Neuron (in vitro differentiated cells): ENCODE measurements around the gene PAFAH1B2.
"Not testable (repeated sequence)": the region's sequence is repeated elsewhere in the genome, so short reads cannot be mapped to it uniquely, and the experiment has no call there.

ENCODE experiments used
- H2AFZ ChIP-seq: one replicate; pipeline ENCODE4 v1.6.1; 2013; ENCODE audit warnings: low read depth, mild to moderate bottlenecking, inconsistent platforms, low read length, moderate library complexity
- H3K27me3 ChIP-seq: one replicate; pipeline ENCODE4 v1.6.1; 2013; ENCODE audit warnings: low read length; ENCODE audit not compliant: insufficient read depth
- H3K36me3 ChIP-seq: one replicate; pipeline ENCODE4 v1.6.1; 2013; ENCODE audit warnings: low read length; ENCODE audit not compliant: insufficient read depth
- H3K4me1 ChIP-seq: one replicate; pipeline ENCODE4 v1.6.1; 2013; ENCODE audit warnings: low read length; ENCODE audit not compliant: insufficient read depth
- H3K4me3 ChIP-seq: 2 replicates; pipeline ENCODE4 v1.5.1; 2013; ENCODE audit warnings: mild to moderate bottlenecking, low read length, moderate library complexity
- H3K9me3 ChIP-seq: one replicate; pipeline ENCODE4 v1.6.1; 2013; ENCODE audit warnings: low read length

The PAFAH1B2 gene

DNA sequence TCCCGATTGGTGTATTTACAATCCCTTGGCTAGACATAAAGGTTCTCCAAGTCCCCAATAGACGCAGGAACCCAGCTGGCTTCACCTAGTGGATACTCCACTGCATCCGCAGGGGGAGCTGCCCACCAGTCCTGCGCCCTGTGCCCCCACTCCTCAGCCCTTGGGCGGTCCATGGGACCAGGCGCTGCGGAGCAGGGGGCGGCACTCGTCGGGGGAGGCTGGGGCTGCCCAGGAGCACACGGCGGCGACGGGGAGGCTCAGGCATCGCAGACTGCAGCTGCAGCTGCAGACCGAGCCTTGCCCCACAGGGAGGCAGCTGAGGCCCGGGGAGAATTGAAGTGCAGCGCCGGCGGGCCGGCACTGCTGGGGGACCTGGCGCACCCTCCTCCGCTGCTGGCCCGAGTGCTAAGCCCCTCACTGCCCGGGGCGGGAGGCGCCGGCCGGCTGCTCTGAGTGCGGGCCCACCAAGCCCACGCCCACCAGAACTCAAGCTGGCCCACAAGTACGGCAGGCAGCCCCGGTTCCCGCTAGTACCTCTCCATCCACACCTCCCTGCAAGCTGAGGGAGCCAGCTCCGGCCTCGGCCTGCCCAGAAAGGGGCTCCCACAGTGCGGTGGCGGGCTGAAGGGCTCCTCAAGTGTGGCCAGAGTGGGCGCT, 33.7 kb upstream of the PAFAH1B2 start:
- no peak overlapping the region for H2AFZ ChIP-seq
- H3K9me3 ChIP-seq = no peaks in the 10 kb centered on the region
- H3K4me3 ChIP-seq = no peak overlapping the region
- H3K4me1 ChIP-seq = no peaks in the 10 kb centered on the region
- H3K27me3 ChIP-seq = no peaks in the 10 kb centered on the region
- H3K36me3 ChIP-seq = no peaks in the 10 kb centered on the region

DNA sequence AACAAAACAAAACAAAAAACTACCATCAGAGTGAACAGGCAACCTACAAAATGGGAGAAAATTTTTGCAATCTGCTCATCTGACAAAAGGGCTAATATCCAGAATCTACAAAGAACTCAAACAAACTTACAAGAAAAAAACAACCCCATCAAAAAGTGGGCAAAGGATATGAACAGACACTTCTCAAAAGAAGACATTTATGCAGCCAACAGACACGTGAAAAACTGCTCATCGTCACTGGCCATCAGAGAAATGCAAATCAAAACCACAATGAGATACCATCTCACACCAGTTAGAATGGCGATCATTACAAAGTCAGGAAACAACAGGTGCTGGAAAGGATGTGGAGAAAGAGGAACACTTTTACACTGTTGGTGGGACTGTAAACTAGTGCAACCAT, 31.6 kb upstream of the PAFAH1B2 start:
- not testable (repeated sequence) for H3K4me3 ChIP-seq, H2AFZ ChIP-seq

GRCh38 chr11:117112939-117113338, 31.1 kb upstream of the PAFAH1B2 start:
- not testable (repeated sequence) for H3K9me3 ChIP-seq, H3K27me3 ChIP-seq, H2AFZ ChIP-seq, H3K36me3 ChIP-seq, H3K4me3 ChIP-seq, H3K4me1 ChIP-seq

More for the DNA sequence above, 31.6 kb upstream of the PAFAH1B2 start:
- H3K27me3 ChIP-seq, H3K4me1 ChIP-seq, H3K9me3 ChIP-seq, H3K36me3 ChIP-seq: not testable (repeated sequence)

- Histone ChIP-seq H2AFZ (no peak overlapping the region), H3K36me3 (no peaks in the 10 kb centered on the region), H3K27me3 (peaks cover 2% of the 10 kb centered on the region), H3K9me3 (no peaks in the 10 kb centered on the region), H3K4me3 (no peak overlapping the region), H3K4me1 (no peaks in the 10 kb centered on the region)
These were observed 26.4 kb upstream of the PAFAH1B2 start for GRCh38 chr11:117117681-117118080.

DNA sequence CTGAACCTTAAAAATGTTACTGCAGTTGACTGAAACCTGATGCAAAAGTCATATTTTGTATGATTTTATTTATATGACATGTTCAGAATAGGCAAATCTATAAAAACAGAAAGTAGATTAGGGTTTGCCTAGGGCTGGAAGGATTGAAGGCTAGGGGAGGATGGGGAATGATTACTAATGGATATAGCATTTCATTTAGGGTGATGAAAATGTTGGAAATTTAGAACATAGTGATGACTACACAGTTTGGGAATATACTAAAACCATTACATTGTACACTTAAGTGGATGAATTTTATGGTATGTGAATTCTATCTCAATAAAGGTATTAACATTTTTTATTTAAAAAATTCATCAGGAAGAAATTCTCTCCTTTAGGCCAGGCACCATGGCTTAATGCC, 22.9 kb upstream of the PAFAH1B2 start:
- Histone ChIP-seq H3K27me3 (peaks cover 15% of the 10 kb centered on the region), H3K4me1 (no peaks in the 10 kb centered on the region), H3K36me3 (no peaks in the 10 kb centered on the region), H2AFZ (no peak overlapping the region), H3K9me3 (no peaks in the 10 kb centered on the region), H3K4me3 (no peak overlapping the region)

DNA sequence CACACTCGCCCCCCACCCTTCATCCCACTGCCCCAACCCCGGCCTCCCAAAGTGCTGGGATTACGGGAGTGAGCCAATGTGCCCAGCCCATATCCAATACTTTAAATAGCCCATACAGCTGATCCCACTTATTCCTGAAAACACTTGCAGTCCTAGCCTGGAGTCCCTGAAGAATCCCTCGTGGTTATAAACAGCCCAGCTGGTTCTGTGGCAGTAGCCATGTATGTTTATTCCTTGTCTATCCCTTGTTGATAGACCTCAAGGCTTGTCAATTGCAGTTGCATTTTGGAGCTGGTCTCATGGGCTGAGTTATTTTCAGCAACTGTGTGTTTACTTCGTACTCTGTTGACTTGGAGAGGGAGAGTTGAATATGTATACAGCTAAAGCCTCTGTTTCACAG, 21.5 kb upstream of the PAFAH1B2 start:
- Histone ChIP-seq H2AFZ (no peak overlapping the region), H3K27me3 (peaks cover 23% of the 10 kb centered on the region), H3K4me1 (no peaks in the 10 kb centered on the region), H3K36me3 (no peaks in the 10 kb centered on the region), H3K4me3 (no peak overlapping the region), H3K9me3 (no peaks in the 10 kb centered on the region)

DNA sequence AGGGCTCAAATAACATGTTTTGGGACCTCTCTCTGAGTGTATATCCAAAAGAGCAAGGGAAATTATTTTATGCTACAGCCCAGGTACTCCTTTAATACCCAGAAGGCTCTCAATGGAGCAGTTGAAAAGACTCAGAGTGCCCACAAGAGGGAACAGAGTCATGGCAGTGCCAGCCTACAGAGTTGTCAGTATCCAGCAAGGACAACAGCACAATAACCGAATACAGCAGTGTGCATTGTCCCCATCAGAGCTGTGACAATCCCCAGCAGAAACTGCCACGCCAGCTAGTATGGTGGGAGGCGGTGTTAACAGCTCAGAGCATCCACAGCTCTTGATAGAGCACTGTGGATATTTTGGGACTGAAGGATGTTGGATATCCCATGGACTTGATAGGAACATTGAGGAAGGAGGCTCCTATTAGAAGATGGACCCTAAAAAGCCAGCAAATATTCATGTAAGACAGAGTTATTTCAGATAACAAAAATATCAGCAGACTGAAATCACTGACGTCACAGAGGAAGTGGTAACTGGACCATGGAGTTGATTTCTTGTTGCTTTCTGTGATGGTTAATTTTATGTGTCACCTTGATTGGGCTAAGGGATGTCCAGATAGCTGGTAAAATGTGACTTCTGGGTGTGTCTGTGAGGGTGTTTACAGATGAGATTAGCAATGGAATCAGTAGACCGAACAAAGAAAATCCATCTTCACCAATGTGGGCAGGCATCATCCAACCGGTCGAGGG, 17.7 kb upstream of the PAFAH1B2 start:
- H3K9me3 ChIP-seq = no peaks in the 10 kb centered on the region
- no peak overlapping the region for H3K4me3 ChIP-seq
- no peaks in the 10 kb centered on the region for H3K4me1 ChIP-seq
- H3K27me3 ChIP-seq = peaks cover 23% of the 10 kb centered on the region
- H3K36me3 ChIP-seq = no peaks in the 10 kb centered on the region
- no peak overlapping the region for H2AFZ ChIP-seq

DNA sequence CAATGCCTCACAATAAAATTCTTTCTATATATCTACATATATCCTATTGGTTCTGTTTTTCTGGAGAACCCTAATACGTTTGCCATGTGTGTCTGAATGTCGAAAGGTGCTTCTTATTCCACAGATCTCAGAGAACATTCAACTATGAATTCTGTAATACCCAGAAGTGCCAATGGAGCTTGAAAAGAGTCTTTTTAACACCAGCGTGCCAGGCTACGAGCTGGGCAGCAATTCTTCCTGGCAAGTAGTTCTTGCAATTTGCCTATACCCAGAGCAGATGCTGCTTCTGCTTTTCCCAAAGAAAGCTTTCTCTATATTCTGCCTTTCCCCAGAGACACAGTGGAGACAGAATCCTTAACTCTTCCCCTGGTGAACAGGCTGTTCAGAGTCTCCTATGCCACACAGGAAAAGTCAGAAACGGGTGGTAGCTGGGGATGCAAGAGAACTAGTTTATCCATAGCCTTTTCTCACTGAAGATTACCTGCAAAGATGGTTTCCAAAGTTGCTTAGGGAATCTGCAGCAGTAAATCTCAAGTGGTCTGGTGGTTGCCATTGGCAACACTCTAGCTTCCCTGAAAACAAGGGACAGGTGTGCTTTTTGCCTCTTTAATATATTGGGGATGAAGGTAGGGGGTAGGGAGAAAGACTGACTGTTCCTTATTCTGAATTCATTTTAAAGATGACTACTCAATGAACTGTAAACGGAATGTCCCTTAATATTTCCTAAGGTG, 16.8 kb upstream of the PAFAH1B2 start:
- Histone ChIP-seq H3K4me1 (no peaks in the 10 kb centered on the region), H3K9me3 (no peaks in the 10 kb centered on the region), H3K4me3 (no peak overlapping the region), H3K36me3 (no peaks in the 10 kb centered on the region), H2AFZ (no peak overlapping the region), H3K27me3 (peaks cover 23% of the 10 kb centered on the region)

DNA sequence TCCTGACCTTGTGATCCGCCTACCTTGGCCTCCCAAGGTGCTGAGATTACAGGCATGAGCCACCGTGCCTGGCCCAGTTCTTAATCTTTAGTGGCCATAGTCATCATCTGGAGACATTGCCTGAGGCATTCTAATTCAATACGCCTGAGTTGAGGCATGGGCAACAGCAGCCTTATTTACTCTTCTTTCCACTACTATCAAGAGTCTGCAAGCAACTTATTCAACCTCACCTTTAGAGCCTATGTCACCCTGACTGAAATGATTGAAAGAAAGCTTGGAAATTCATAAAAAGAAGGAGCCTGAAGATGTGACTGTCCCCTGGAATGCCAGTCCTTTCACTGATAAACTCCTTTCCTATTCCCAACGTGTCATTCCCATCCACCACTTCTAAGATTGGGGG, 15.8 kb upstream of the PAFAH1B2 start:
- Histone ChIP-seq H2AFZ (no peak overlapping the region), H3K27me3 (peaks cover 16% of the 10 kb centered on the region), H3K9me3 (no peaks in the 10 kb centered on the region), H3K36me3 (no peaks in the 10 kb centered on the region), H3K4me1 (no peaks in the 10 kb centered on the region), H3K4me3 (no peak overlapping the region)

GRCh38 chr11:117130396-117130795, 13.7 kb upstream of the PAFAH1B2 start:
- not testable (repeated sequence) for H3K4me1 ChIP-seq, H3K27me3 ChIP-seq, H2AFZ ChIP-seq, H3K9me3 ChIP-seq, H3K4me3 ChIP-seq, H3K36me3 ChIP-seq

DNA sequence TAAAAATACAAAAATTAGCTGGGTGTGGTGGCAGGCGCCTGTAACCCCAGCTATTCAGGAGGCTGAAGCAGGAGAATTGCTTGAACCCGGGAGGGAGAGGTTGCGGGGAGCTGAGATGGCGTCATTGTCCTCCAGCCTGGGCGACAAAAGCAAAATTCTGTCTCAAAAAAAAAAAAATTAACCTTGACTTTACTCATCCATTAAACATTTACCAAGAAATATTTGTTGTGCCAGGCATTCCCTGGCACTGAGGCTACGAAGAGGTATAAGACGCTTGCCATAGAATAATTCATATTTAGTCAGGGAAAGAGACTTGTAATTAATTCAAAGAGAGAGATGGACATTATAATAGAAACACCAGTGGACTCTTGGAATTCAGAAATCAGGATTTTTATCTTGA, 13.2 kb upstream of the PAFAH1B2 start:
- H3K9me3 ChIP-seq = no peaks in the 10 kb centered on the region
- H3K27me3 ChIP-seq = peaks cover 8% of the 10 kb centered on the region
- no peaks in the 10 kb centered on the region for H3K4me1 ChIP-seq
- no peak overlapping the region for H3K4me3 ChIP-seq
- H2AFZ ChIP-seq = no peak overlapping the region
- no peaks in the 10 kb centered on the region for H3K36me3 ChIP-seq

GRCh38 chr11:117134431-117134830, 9.7 kb upstream of the PAFAH1B2 start:
- no peaks in the 10 kb centered on the region for H3K4me1 ChIP-seq
- H3K4me3 ChIP-seq = no peak overlapping the region
- H3K36me3 ChIP-seq = no peaks in the 10 kb centered on the region
- no peaks in the 10 kb centered on the region for H3K9me3 ChIP-seq
- no peaks in the 10 kb centered on the region for H3K27me3 ChIP-seq
- no peak overlapping the region for H2AFZ ChIP-seq

DNA sequence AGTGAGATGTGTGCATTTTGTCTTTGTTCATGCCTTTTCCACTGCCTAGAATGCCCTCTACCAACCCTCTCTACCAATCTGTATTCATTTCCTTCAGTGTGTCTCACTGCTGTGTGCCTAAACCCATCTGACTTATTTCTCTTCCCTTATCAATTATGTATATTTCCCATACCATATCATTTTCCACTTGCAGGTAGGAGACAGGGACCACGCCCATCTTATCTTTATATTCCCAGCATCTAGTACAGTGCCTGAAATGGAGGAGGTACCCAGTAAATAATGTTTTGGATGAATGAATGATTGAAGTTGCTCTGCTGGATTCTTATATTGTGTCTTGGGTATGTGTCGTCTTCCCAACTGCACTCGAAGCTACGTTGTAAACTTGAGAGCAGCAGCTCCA, 9.1 kb upstream of the PAFAH1B2 start:
- not testable (repeated sequence) for H3K4me1 ChIP-seq, H3K9me3 ChIP-seq, H3K27me3 ChIP-seq, H3K4me3 ChIP-seq, H3K36me3 ChIP-seq, H2AFZ ChIP-seq
